ENCODE data around the gene TIAM1. TPM values are rescaled to one million over a fixed set of nuclear protein-coding genes. Genes with fewer than 3 reads are reported as not detected.

The TIAM1 gene
- total and polyA plus RNA-seq, 4 donors: 3.5 to 58.0 (median 11.8) TPM

DNA sequence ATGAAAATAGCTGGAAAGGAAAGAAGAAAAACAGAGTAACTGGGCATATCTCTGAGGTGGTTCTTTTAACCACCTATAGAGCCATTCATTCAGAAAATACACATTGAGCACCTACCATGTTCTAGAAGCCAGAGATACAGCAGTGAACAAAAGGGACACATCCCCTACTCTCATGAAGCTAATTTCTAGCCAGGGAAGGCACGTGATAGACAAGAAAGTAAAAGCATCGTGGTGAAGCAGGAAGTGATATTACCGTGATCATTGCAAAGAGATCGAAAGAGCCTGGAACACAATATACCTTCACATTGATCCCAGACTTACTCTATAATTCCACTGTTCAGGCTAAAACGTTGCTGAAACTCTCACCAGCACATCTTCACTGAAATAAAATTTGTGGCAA, 76.0 kb downstream of the TIAM1 start:
- no peak for DNase-seq
- no peak for TF ChIP-seq CTCF (IDR thresholded peaks at IDR 0.05; ENCODE audit: control extremely low read depth, extremely low read depth)
- Histone ChIP-seq H3K9me3 (ENCODE audit: control insufficient read depth in 4 of 4, insufficient read depth in 3 of 4, low read length in 3 of 4) (no peaks in the 10 kb centered on the region), H3K4me1 (ENCODE audit: control insufficient read depth in 5 of 5, insufficient read depth in 5 of 5, low read length in 5 of 5) (peaks cover 0 to 13% (median 2%) of the 10 kb centered on the region in 5 donors), H3K9ac (ENCODE audit: insufficient read depth in 1 of 2, low read length in 2 of 2) (no peak overlapping the region), H3K36me3 (ENCODE audit: control insufficient read depth in 4 of 4, insufficient read depth in 4 of 4, low read length in 4 of 4) (peaks cover 0 to 11% (median 5%) of the 10 kb centered on the region in 4 donors), H3K27me3 (ENCODE audit: control insufficient read depth in 3 of 3, insufficient read depth in 3 of 3, low read length in 2 of 3) (no peaks in the 10 kb centered on the region), H3K27ac (ENCODE audit: low read depth in 1 of 2, low read length in 1 of 2) (no peak overlapping the region), H3K4me3 (no peak overlapping the region)
- 49 to 60% methylated on average over 5 of the region's 5 CpGs for whole genome bisulfite sequencing, 2 donors
- no peak for ATAC-seq (ENCODE audit: insufficient read depth, low FRiP score)

DNA sequence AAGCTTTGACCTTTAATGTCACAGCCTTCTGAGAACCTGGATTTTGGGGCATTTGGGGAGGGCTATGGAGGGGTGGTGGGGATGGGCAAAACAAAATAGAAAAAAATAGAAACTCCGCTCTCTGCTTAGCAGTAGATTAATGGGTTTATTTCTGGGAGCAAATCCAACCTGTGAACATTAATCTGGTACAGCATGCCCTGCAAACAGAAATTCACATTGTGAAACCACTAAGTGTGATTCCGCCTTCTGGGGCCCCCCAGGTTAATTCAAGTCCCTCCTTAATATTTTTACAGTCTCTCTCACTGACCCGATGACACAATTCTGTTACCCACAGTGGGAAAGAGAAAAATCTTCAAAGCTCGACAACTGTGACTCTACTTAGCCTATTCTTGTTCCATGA, 76.4 kb downstream of the TIAM1 start:
- 50 to 85% methylated on average over 4 of the region's 4 CpGs for WGBS, 2 donors
- no peak overlapping the region for H3K27ac ChIP-seq (ENCODE audit: low read depth in 1 of 2, low read length in 1 of 2)

DNA sequence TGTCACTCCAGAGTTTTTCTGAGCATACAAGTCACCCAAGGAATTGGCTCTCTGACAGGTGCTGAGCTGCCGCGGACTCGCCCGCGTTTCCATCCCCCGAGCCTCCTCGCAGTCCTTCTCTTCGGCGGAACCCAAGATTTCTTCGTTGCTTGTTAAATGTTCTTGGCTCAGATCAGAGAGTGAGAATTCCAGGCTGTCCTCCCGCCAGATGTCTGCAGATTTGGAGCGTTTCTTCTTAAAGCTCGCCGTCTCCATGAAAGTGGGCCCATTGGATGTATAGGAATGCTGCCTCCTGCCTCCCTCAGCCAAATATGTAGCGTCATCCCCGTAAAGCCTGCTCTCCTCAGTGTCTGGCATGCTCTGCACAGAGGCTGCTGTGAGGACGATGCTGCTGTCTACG, 77.8 kb downstream of the TIAM1 start:
- Histone ChIP-seq H3K4me3 (no peak overlapping the region), H3K27me3 (ENCODE audit: control insufficient read depth in 3 of 3, insufficient read depth in 3 of 3, low read length in 2 of 3) (no peaks in the 10 kb centered on the region), H3K27ac (ENCODE audit: low read depth in 1 of 2, low read length in 1 of 2) (no peak overlapping the region), H3K9ac (ENCODE audit: insufficient read depth in 1 of 2, low read length in 2 of 2) (no peak overlapping the region), H3K36me3 (ENCODE audit: control insufficient read depth in 4 of 4, insufficient read depth in 4 of 4, low read length in 4 of 4) (peaks cover 0 to 11% (median 5%) of the 10 kb centered on the region in 4 donors), H3K9me3 (ENCODE audit: control insufficient read depth in 4 of 4, insufficient read depth in 3 of 4, low read length in 3 of 4) (no peaks in the 10 kb centered on the region), H3K4me1 (ENCODE audit: control insufficient read depth in 5 of 5, insufficient read depth in 5 of 5, low read length in 5 of 5) (peaks cover 0 to 13% (median 2%) of the 10 kb centered on the region in 5 donors)
- 88 to 89% methylated on average over 18 of the region's 18 CpGs for WGBS, 2 donors
- DNase-seq (peak in 1 of 3 donors; percentile 31), ATAC-seq (ENCODE audit: insufficient read depth, low FRiP score) (no peak)
- no peak for TF ChIP-seq CTCF (IDR thresholded peaks at IDR 0.05; ENCODE audit: control extremely low read depth, extremely low read depth)

More for the DNA sequence above, 76.4 kb downstream of the TIAM1 start:
- DNase-seq (peak in 2 of 3 donors; percentile 47 to 82), ATAC-seq (ENCODE audit: insufficient read depth, low FRiP score) (no peak)
- no peak for TF ChIP-seq CTCF (IDR thresholded peaks at IDR 0.05; ENCODE audit: control extremely low read depth, extremely low read depth)
- H3K36me3 ChIP-seq (ENCODE audit: control insufficient read depth in 4 of 4, insufficient read depth in 4 of 4, low read length in 4 of 4): peaks cover 0 to 11% (median 5%) of the 10 kb centered on the region in 4 donors
- no peak overlapping the region for H3K9ac ChIP-seq (ENCODE audit: insufficient read depth in 1 of 2, low read length in 2 of 2)
- H3K27me3 ChIP-seq (ENCODE audit: control insufficient read depth in 3 of 3, insufficient read depth in 3 of 3, low read length in 2 of 3): no peaks in the 10 kb centered on the region
- peaks cover 0 to 13% (median 2%) of the 10 kb centered on the region in 5 donors for H3K4me1 ChIP-seq (ENCODE audit: control insufficient read depth in 5 of 5, insufficient read depth in 5 of 5, low read length in 5 of 5)
- no peak overlapping the region for H3K4me3 ChIP-seq
- no peaks in the 10 kb centered on the region for H3K9me3 ChIP-seq (ENCODE audit: control insufficient read depth in 4 of 4, insufficient read depth in 3 of 4, low read length in 3 of 4)

Data from lung (tissue), 12 donors.